Measurements from ENCODE around the gene RGS13.

GRCh38 chr1:192600275-192600674 lies 35.7 kb upstream of the RGS13 start:
- TF ChIP-seq CTCF (IDR thresholded peaks at IDR 0.05) = no peak
- TF ChIP-seq POLR2A (IDR thresholded peaks at IDR 0.05) = no peak
